SK-N-SH (cell line): ENCODE data around the gene FNDC3B.

ENCODE experiments used
- MAX ChIP-seq: IDR thresholded peaks from 2 replicates; pipeline ENCODE4 v1.4.0; 2012; ENCODE audit warnings: low read depth
- USF2 ChIP-seq: fragments of 150-350 bp; IDR thresholded peaks from 2 replicates; pipeline ENCODE4 v1.6.1; 2017; ENCODE audit warnings: antibody characterized with exemption, low read length, low read depth, borderline replicate concordance

DNA sequence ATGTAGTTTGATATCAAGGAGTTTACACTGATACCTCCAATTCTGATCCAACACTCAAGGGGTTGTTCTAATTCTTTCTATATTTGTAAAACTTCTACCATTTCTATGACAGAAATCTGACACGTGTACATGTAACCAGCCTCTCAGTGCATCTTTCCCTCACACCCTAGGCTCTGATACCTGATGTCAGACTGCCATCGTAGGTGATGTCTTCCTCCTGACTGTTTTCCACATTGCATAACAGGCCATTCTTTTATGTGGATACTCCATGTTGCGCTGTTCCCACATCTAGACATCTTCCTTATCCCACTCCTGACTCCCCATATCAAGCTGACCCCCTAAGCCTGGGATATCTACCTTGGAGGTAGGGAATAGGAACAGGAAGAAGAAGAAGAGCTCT, 159.1 kb downstream of the FNDC3B start:
- TF ChIP-seq MAX (no peak), USF2 (no peak)
